ENCODE data around the gene MMP15. TPM values are rescaled to one million over a fixed set of nuclear protein-coding genes. Genes with fewer than 3 reads are reported as not detected.

The MMP15 gene
- 9.1 and 9.5 TPM in 2 replicates for total RNA-seq

DNA sequence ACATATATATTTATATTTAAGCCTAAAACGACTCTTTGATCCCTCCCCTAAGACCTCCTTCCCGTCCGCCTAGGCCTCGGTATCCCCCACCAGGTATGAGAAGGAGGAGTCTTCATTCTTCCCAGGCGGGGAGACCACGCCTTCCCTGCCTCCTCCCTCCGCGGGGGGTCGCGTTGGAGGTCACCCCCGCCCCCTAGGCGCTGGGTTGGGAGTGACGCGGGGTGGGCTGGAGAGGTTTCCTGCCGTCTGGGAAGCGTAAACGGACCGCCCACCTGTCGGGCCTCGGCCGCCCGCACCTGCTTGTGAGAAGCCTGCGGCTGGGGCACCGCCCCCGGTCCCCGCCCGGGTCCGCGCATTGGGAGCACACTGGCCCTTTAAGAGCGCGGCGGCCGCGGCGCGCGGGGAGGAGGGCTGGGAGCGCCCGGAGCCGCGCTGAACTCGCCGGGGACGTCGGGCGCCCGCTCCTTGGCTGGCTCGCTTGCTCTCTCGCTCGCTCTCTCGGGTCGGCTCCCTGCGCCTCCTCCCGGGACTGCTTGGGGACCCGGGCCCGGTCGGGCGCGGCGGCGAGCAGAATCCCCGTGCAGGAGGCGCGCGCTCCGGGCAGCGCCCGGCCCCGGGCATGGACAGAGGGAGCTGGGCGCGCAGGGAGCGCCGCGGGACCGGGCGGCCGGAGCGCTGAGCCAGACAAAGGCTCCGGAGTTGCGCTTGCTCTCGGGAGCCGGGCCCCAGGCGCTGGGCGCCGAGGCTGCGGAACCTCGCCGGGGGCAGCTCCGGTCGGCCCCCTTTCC is at the start of gene MMP15:
TSS of gene MMP15 (plus strand) at position 404 of the 788 bp plus-strand sequence. CDS start 597 bp downstream, outside the sequence.

DNA sequence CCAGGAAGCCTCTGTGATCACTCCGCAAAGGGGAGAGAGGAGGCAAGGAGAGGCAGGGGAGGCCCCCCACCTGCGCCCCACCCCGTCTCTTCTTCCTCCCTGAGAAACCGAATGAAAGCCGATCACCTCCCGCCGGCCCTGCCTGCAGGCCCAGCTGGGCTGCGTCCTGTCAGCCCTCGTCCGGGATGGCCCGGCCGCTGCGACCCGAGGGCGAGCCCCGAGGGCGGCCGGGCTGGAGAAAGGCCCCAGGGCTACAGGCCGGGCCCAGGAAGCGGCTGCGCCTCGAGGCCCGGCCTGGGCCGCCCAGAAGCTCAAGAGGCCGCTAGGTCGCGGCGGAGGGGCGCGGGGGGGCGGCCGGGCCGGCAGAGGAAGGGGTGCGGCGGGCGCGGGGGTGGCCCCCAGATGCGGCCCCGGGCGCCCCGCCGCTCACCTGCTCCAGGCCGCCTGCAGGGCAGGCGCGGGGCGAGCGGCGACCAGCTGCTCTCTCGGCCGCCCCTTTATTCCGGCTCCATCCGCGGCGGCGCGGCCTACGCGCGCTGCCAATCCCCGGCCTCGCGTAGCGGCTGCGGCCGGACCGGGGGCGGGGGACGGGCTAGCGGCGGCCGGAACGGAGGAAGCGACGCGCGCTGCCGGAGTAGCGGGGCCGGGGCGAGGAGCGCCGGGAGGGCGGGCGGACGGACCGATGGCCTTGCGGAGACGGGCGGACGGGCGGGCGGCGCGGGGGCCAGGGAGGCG is 25.4 kb upstream of the MMP15 start, which contains the start of gene ZNF319:
TSS of gene ZNF319 (minus strand) at position 702 of the 735 bp plus-strand sequence. CDS start 2,407 bp downstream, outside the sequence.

DNA sequence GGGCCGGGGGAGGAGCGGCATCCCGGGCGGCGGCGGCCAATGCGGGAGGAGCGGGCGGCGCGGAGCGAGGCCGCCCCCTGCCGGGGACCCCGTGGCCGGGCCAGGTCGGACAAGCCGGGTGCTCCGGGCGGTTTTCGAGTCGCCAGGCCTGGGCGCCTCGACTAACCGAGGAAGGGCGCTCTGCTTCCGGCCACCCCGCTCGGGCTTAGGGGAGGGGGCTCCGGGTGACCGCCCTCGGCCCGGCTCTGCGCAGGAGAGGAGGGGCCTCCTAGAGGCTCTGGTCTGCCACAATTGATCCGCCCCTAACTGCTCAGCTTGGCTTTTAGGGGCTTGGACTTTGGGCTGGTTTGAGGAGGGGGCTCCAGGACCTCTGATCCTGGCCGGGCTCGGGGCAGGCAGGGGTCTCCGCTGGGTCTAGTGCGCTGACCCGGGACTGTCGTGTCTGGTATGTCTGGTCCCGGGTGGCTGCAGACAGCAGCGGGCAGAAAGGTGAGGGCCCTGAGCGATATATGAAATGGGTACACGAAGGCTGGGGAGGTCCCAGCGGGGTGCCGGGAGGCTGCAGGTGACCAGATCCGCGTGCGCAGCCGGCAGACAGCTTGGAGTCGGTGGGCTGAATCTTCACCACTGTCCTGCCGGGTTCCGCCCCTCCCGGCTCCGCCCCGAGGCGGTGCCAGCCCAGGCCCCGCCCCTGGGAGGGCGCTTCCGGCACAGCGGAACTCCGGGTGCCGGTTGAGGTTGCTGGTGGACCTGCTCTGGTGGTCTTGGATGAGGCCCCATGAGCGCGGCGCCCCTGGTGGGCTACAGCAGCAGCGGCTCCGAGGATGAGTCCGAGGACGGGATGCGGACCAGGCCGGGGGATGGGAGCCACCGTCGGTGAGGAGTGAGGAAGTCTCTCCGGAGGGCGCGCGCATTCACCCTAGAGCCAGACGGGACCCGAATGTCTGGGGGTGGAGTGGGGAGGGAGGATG is 24.6 kb upstream of the MMP15 start, which contains the start of gene USB1:
TSS of gene USB1 (plus strand) at position 702 of the 971 bp plus-strand sequence. CDS start at position 779, 77 bp downstream.

Other genes starting within 250 kb of the MMP15 start
- gene KIFC3, start 223.3 kb upstream of the MMP15 start, total RNA-seq: 45.6 and 57.0 TPM in 2 replicates
- 2.7 and 3.5 TPM in 2 replicates for gene CNGB1, start 54.6 kb upstream of the MMP15 start, total RNA-seq
- gene ZNF319, start 25.1 kb upstream of the MMP15 start, total RNA-seq: 2.7 and 5.2 TPM in 2 replicates
- 33.3 and 41.3 TPM in 2 replicates for gene USB1, start 24.3 kb upstream of the MMP15 start, total RNA-seq
- gene CFAP20, start 103.6 kb downstream of the MMP15 start, total RNA-seq: 41.6 and 49.0 TPM in 2 replicates
- 22.7 and 30.5 TPM in 2 replicates for gene CSNK2A2, start 172.4 kb downstream of the MMP15 start, total RNA-seq